Gastroesophageal sphincter (tissue), 4 donors: ENCODE measurements around the gene PXN. TPM values are rescaled to one million over a fixed set of nuclear protein-coding genes. Genes with fewer than 3 reads are reported as not detected.
A peak's percentile ranks its signal among the peaks of the same experiment; 100 is the strongest.

ENCODE experiments used
- ATAC-seq: fragments of 150-250 bp; one replicate; pipeline ENCODE4 v1.9.1; 2016; ENCODE audit warnings: mild to moderate bottlenecking, moderate library complexity
- H3K27ac ChIP-seq, 4 donors: fragments of 200-600 bp; sonication (generic) in 3 of 4; 1 replicate in 3 of 4; 2 replicates in 1 of 4; pipeline ENCODE4 v1.5.1; 2016 to 2019
- H3K27me3 ChIP-seq: fragments of 200-600 bp; sonication (generic); one replicate; pipeline ENCODE4 v1.5.1; 2019
- H3K36me3 ChIP-seq, 2 donors: fragments of 200-600 bp; sonication (generic); one replicate each; pipeline ENCODE4 v1.5.1; 2019; ENCODE audit warnings: control low read depth in 1 of 2
- H3K4me1 ChIP-seq, 3 donors: fragments of 200-600 bp; sonication (generic); 1 replicate in 2 of 3; 2 replicates in 1 of 3; pipeline ENCODE4 v1.5.1; 2016 to 2019; ENCODE audit warnings: control low read depth in 2 of 3
- H3K4me3 ChIP-seq, 2 donors: fragments of 200-600 bp; sonication (generic); one replicate each; pipeline ENCODE4 v1.5.1; 2019; ENCODE audit warnings: mild to moderate bottlenecking in 1 of 2, moderate library complexity in 1 of 2
- H3K9me3 ChIP-seq, 3 donors: fragments of 200-600 bp; sonication (generic); one replicate each; pipeline ENCODE4 v1.5.1; 2017 to 2019; ENCODE audit warnings: control low read depth in 2 of 3
- EP300 ChIP-seq: sonication (generic); formaldehyde crosslinking; IDR thresholded peaks from one replicate; pipeline ENCODE4 v1.6.1; 2017; ENCODE audit warnings: antibody characterized with exemption, mild to moderate bottlenecking
- POLR2A ChIP-seq, 2 donors: fragments of 450-650 bp; IDR thresholded peaks; one replicate each; pipeline ENCODE4 v1.6.1; 2017; ENCODE audit warnings: antibody characterized with exemption in 2 of 2, mild to moderate bottlenecking in 2 of 2, moderate library complexity in 1 of 2
- POLR2AphosphoS5 ChIP-seq: sonication (generic); formaldehyde crosslinking; IDR thresholded peaks from one replicate; pipeline ENCODE4 v1.6.1; 2017; ENCODE audit warnings: antibody characterized with exemption
- WGBS, 2 donors: methylation state at CpG; one replicate each; pipeline ENCODE4 v1.1.5; 2018; ENCODE audit warnings: low coverage in 1 of 2; 5-methylcytosine and 5-hydroxymethylcytosine counted together
- total RNA-seq, 4 donors: library from RNA; depleted of rRNA; stranded (reverse); fragments of >200 nt; gene quantifications; one replicate each; pipeline ENCODE4 v1.1.0, GENCODE V29; 2016
- TF ChIP-seq, protein P1 (sequence below), 4 experiments: fragments of 200-600 bp in 2 of 4; fragments of 450-650 bp in 2 of 4; sonication (generic) in 1 of 4; IDR thresholded peaks; one replicate each; pipeline ENCODE4 v1.5.1; 2017 to 2019; ENCODE audit warnings: antibody characterized with exemption in 4 of 4, mild to moderate bottlenecking in 2 of 4, moderate library complexity in 2 of 4

PXN gene
- total RNA-seq, 4 donors from 2014 or later = 43.2 to 80.4 (median 59.4) TPM

DNA sequence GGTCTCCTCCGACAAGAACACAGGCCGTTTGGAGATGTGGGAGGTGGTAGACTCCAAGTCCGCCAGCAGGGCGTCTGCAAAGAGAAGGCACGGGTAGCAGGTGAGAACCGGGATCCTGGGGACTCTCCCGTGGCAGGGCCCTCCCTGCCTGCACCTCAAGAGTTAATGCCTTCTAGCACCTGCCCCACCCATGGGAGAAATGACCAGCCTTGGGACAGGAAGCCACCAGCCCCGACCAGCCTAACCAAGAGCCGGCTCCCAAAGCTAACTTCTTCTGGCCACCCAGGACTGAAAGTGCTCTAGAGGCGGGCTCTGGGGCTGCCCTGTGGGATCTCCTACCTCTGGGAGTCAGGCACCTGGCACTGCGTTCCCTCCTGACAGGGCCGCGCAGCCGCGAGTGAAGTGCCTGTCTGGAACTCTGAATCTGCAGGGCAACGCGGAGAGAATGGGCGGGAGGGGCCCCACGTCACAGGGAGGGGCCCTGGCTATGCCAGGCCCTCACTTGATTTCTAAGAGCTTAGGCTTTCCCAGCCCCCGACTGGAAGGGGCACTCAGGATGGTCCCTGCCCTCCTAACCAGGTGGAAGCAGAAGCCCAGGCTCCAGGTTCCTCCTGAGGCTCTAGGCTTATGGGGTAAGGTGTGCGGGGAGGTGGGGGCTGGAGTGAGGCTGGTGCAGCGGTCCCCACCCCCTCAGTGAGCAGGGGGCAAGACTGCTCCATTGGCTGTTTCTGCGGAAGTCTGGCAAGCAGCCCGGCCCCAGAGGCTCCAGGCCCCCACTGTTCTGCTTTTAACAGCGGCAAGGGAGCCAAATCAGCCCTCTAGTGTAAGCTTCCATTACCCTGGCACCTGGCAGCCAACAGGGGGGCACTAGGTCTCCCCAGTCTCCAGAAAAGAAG, 41.0 kb downstream of the PXN start:
- 27% methylated on average over 9 of the region's 25 CpGs; no CpG with 5 or more reads in 1 of the 2 donors for WGBS, 2 donors
- peak; percentile 56 for ATAC-seq
- Histone ChIP-seq H3K27me3 (no peaks in the 10 kb centered on the region), H3K4me3 (peak overlapping the region in 1 of 2 donors; percentile 31), H3K27ac (peak overlapping the region in 3 of 4 donors; percentile 71 to 76 (median 72)), H3K4me1 (peaks cover 0 to 60% (median 45%) of the 10 kb centered on the region in 3 donors), H3K36me3 (peaks cover 0 to 59% of the 10 kb centered on the region in 2 donors), H3K9me3 (no peaks in the 10 kb centered on the region)
- TF ChIP-seq POLR2A (IDR thresholded peaks at IDR 0.05) (no peak), EP300 (no peak), POLR2AphosphoS5 (peak; percentile 2)
- TF ChIP-seq, protein P1, sequence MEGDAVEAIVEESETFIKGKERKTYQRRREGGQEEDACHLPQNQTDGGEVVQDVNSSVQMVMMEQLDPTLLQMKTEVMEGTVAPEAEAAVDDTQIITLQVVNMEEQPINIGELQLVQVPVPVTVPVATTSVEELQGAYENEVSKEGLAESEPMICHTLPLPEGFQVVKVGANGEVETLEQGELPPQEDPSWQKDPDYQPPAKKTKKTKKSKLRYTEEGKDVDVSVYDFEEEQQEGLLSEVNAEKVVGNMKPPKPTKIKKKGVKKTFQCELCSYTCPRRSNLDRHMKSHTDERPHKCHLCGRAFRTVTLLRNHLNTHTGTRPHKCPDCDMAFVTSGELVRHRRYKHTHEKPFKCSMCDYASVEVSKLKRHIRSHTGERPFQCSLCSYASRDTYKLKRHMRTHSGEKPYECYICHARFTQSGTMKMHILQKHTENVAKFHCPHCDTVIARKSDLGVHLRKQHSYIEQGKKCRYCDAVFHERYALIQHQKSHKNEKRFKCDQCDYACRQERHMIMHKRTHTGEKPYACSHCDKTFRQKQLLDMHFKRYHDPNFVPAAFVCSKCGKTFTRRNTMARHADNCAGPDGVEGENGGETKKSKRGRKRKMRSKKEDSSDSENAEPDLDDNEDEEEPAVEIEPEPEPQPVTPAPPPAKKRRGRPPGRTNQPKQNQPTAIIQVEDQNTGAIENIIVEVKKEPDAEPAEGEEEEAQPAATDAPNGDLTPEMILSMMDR (IDR thresholded peaks at IDR 0.05) = no peak

DNA sequence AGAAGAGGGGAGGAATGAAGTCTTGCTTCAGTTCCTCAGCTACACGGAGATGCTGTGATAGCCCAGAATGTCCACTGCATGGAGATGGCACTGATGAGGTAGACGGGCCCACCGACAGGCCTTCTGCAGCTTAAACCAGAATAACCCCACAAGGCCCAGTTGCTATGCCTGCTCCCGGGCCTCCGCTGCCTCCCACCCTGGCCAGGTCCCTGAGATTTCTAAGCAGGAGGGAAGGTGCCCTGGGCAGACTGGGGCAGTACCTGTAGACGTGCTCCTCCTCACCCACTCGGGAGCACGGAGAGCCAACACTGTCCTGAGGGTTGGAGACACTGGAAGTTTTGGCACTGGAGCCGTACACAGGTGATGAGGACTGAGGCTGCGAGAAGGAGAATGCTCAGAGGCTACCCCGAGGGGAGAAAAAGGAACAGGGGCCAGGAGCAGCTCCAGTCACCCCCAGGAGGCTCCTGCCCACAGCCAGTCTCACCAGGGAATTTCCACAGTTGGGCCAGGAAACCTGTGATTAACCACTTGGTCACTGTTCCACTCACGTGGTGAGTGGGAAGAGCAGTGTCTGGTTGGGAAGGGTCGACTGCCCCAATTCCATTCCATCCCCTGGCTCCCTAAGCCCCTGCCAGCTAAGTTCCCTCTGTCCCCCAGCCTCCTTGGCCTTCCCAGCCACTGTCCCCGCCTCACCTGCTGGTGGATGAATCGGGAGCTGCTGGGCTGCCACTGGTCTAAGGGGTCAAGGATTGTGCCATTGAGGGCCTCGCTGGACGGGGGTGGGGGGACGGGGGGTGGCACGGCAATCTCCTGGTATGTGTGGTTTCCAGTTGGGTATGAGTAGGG, 41.8 kb downstream of the PXN start:
- Histone ChIP-seq H3K4me3 (no peak overlapping the region), H3K36me3 (peaks cover 0 to 68% of the 10 kb centered on the region in 2 donors)
- 40 to 97% methylated on average over 1 to 5 of the region's 19 CpGs for WGBS, 2 donors

DNA sequence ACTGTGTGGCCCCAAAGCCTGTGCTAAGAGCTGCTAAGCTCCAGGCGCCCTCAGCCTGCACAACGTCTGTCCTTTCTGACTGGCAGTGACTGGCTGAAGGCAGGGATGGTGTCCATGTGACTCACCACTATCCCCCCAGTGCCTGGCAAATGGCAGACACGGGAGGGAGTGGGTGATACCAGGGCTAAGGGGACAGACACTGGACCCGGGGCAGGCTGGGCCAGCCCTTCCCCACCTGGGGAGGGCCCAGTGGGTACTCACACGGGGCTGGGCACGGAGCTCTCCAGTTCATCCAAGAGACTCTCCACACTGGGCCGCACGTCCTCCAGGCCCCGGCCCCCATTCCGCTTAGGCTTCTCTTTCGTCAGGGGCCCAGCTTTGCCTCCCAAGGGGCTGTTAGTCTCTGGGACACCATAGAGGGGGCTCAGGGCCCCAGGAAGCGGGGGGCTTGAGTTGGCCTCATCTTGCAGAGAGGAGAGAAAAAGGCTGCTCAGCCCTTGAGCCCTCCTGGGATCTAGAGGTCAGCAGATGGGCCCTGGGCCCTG, 43.2 kb downstream of the PXN start:
- no peak overlapping the region for H3K27ac ChIP-seq
- no peak overlapping the region for H3K4me3 ChIP-seq
- H3K27me3 ChIP-seq = no peaks in the 10 kb centered on the region
- 40 to 100% methylated on average over 1 to 2 of the region's 12 CpGs for WGBS, 2 donors
- H3K9me3 ChIP-seq = no peaks in the 10 kb centered on the region
- ATAC-seq = no peak
- peaks cover 0 to 38% (median 28%) of the 10 kb centered on the region in 3 donors for H3K4me1 ChIP-seq
- peaks cover 0 to 81% of the 10 kb centered on the region in 2 donors for H3K36me3 ChIP-seq
- TF ChIP-seq EP300 (no peak), POLR2AphosphoS5 (no peak), POLR2A (IDR thresholded peaks at IDR 0.05) (no peak)
- TF ChIP-seq, protein P1 (IDR thresholded peaks at IDR 0.05) = no peak

More for the DNA sequence above, 41.8 kb downstream of the PXN start:
- Histone ChIP-seq H3K27ac (peak overlapping the region in 3 of 4 donors; percentile 71 to 76 (median 72)), H3K27me3 (no peaks in the 10 kb centered on the region), H3K4me1 (peaks cover 0 to 51% (median 36%) of the 10 kb centered on the region in 3 donors), H3K9me3 (no peaks in the 10 kb centered on the region)
- no peak for ATAC-seq
- TF ChIP-seq, protein P1 (IDR thresholded peaks at IDR 0.05) = no peak
- no peak for TF ChIP-seq POLR2A (IDR thresholded peaks at IDR 0.05)
- no peak for TF ChIP-seq EP300
- TF ChIP-seq POLR2AphosphoS5 = no peak

DNA sequence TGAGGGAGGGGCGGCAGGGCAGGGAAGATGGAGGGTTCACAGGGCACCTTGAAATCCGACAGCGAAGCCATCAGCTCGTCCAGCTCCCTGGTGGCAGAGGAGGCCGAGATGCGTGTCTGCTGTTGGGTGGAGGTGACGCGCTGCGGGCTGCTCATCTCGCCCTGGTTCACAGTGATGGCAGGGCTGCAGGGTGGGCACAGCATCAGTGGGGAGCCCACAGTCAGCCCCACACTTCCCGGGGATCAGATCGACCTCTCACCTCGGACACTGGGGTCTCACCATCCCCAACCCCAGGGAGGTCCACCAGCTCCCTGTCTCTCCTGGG, 44.0 kb downstream of the PXN start:
- peaks cover 0 to 86% of the 10 kb centered on the region in 2 donors for H3K36me3 ChIP-seq
- no peaks in the 10 kb centered on the region for H3K9me3 ChIP-seq
- WGBS, 2 donors = 76% methylated on average over 5 of the region's 13 CpGs; no CpG with 5 or more reads in 1 of the 2 donors
- no peak overlapping the region for H3K4me3 ChIP-seq
- H3K27me3 ChIP-seq = no peaks in the 10 kb centered on the region
- ATAC-seq = no peak
- no peak for TF ChIP-seq POLR2A (IDR thresholded peaks at IDR 0.05)
- TF ChIP-seq POLR2AphosphoS5 = no peak
- no peak for TF ChIP-seq EP300
- TF ChIP-seq, protein P1 (IDR thresholded peaks at IDR 0.05) = no peak
- H3K4me1 ChIP-seq = peaks cover 0 to 29% (median 26%) of the 10 kb centered on the region in 3 donors
- H3K27ac ChIP-seq = peak overlapping the region in 1 of 4 donors; percentile 4
